ENCODE data around the gene PAXX. TPM values are rescaled to one million over a fixed set of nuclear protein-coding genes. Genes with fewer than 3 reads are reported as not detected.

Gene PAXX
- total RNA-seq, 1 experiment from 2014 or later, result 89.0 TPM

DNA sequence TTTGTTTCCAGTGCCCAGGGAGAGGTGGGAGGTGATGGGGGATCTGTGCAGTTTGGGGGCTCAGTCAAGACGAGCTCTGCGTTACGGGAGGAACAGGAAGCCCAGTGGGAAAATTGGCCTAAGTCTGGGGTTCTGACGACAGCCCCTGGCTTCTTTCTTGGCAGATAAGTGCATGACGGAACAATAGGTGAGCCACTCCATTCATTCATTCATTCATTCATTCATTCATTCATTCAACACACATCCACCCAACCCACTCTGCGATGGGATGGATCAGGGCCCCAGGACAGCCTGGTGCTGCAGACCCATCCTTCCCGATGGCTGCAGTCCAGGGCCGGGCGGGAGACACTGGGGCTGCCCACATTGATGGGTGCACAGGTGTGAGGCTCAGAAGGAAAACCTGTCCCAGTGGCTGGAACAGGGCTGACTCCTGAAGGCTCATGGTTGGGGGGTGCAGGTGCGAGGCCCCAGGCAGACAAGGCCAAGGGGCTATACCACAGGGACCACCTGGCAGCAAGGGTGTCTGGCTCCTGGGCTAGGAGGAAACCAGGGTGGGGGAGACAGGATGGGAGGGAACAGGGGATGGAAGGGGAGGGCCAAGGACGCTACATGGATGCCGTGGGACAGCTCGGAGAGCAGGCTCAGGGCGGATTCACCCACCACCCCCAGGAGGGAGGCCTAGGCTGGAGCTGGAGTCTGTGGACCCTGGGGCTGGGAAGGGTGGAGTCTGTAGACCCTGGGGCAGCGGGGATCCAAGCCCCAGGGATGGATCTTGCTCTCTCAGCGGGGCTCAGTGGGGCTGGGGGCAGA lies 11.3 kb upstream of the PAXX start:
- no peak overlapping the region for H3K4me3 ChIP-seq (replicated peaks in 1 of 2; ENCODE audit: low read depth in 1 of 2, low read length in 2 of 2)
- no peak overlapping the region for H3K9ac ChIP-seq (ENCODE audit: low read length)
- ChIA-PET POLR2A (interaction anchor here (1.3 kb wide), 1 partner anchor 11 kb away, joined by 3 read pairs; no protein-coding TSS in a partner anchor), CTCF (no interaction called here), RAD21 (ENCODE audit: low non-redundant PET in 1 of 2, low total read pairs in 2 of 2, uncharacterized antibody in 2 of 2, unreplicated experiment in 2 of 2) (no interaction called here)
- H3K27me3 ChIP-seq (ENCODE audit: insufficient read depth, low read length), result no peaks in the 10 kb centered on the region
- ATAC-seq, result no peak
- no peak overlapping the region for H2AFZ ChIP-seq (ENCODE audit: low read depth, low read length, poor library complexity, severe bottlenecking)
- H3K9me2 ChIP-seq (ENCODE audit: insufficient read depth), result no peaks in the 10 kb centered on the region
- no peak for TF ChIP-seq ZBTB33 (IDR thresholded peaks at IDR 0.05; ENCODE audit: extremely low read depth, insufficient replicate concordance, low read length)
- no peak for TF ChIP-seq SRF (IDR thresholded peaks at IDR 0.05; ENCODE audit: low read depth)
- TF ChIP-seq SP1 (IDR thresholded peaks at IDR 0.05; ENCODE audit: low read depth), result no peak
- TF ChIP-seq EZH2phosphoT487 (IDR thresholded peaks at IDR 0.05; ENCODE audit: borderline replicate concordance), result no peak
- no peak for TF ChIP-seq JUND (IDR thresholded peaks at IDR 0.05)
- no peak for TF ChIP-seq CBX3 (IDR thresholded peaks at IDR 0.05; ENCODE audit: low read depth)
- peaks cover 0 to 16% of the 10 kb centered on the region in 2 experiments; a peak in 2 of 4 replicates for H3K4me1 ChIP-seq (ENCODE audit: control insufficient read depth in 1 of 2, insufficient read depth in 2 of 2, low read length in 2 of 2)
- DNase-seq (ENCODE audit: low read depth, low spot score), result no peak
- no peaks in the 10 kb centered on the region for H3K79me2 ChIP-seq (ENCODE audit: insufficient read depth, low read length)
- intact Hi-C loops (cut with micrococcal nuclease), result no loop called here
- H3K27ac ChIP-seq (ENCODE audit: low read depth, low read length), result no peak overlapping the region
- H4K20me1 ChIP-seq (ENCODE audit: insufficient read depth), result no peaks in the 10 kb centered on the region
- no TSS peak for BruUV-seq (replicated peaks)
- no peaks in the 10 kb centered on the region for H3K9me3 ChIP-seq (ENCODE audit: control insufficient read depth in 1 of 2, insufficient read depth in 1 of 2, low read depth in 1 of 2, low read length in 2 of 2)
- no peak overlapping the region for H3K4me2 ChIP-seq (ENCODE audit: low read length)
- H3K36me3 ChIP-seq (ENCODE audit: control insufficient read depth in 1 of 2, insufficient read depth in 2 of 2, low read length in 2 of 2), result no peaks in the 10 kb centered on the region

Data from HCT116 (cell line).